Sciatic nerve (tissue), 2 donors: ENCODE measurements around the gene JARID2. TPM values are rescaled to one million over a fixed set of nuclear protein-coding genes. Genes with fewer than 3 reads are reported as not detected.
"Not testable (repeated sequence)": the region's sequence is repeated elsewhere in the genome, so short reads cannot be mapped to it uniquely, and the experiment has no call there.

Experiments
- ATAC-seq: fragments of 200-7000 bp; cut with Tn5 transposase; one replicate; pipeline ENCODE4 v1.9.1; 2020; ENCODE audit warnings: mild to moderate bottlenecking, moderate library complexity
- DNase-seq: peaks from one replicate; pipeline ENCODE4 v3.0.0-alpha.2; 2020; ENCODE audit warnings: low spot score
- intact Hi-C: fragments of 100-400 bp; cut with DNase I; formaldehyde crosslinking; loops from one replicate; pipeline ENCODE4 v1.14.2; 2022
- total RNA-seq: library from RNA; stranded (reverse); fragmentation: NEBNext Ultra II Directional; extraction: Animal tissue kit (Norgen Biotek cat#: 25700); gene quantifications from one replicate; pipeline ENCODE4 v1.2.1, GENCODE V29; 2021
- donor health status: DM: no; HTN: no; CAD: no.
- donor health status: DM: no; HTN: no; CAD: no.

JARID2 gene
- total RNA-seq, 1 donor from 2014 or later = 12.7 TPM

- intact Hi-C loops = no loop called here
- no peak for ATAC-seq
- DNase-seq = no peak
Measured at GRCh38 chr6:15282334-15282733, 36.5 kb downstream of the JARID2 start.

DNA sequence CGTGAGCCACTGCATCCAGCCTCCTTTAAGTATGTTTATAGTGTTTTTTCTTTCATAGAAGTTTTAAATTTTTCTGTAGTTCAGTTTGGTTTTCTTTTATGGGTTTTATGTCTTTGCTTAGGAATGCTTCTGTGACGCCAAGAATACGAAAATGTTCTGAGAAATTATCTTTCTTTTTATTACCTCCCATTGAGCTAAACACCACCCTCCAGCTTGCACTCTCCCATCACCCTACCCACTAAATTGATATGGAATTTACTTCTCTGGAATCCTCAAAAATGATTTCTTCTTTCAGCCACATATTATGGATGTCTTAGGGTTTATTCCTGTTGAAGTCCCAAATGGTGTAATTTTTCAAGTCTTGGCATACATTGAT, 38.1 kb downstream of the JARID2 start:
- intact Hi-C loops = no loop called here
- DNase-seq (no peak), ATAC-seq (no peak)

DNA sequence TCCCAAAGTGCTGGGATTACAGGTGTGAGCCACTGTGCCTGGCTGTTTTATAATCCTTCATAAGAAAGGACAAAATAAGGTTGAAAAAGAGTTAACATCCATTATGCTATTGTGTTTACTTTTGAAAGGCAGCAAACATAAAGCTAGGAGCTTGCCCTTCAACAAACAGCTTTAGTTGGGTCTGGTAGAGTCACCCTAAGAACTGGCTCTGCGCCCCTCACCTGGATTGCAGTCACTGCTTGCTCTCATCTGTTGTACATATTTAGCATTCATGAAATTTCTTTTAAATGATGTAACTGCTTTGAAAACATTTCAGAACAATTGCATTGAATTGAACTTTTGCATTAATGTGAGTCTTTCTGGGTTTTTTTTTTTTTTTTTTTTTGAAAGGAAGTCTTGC, 38.9 kb downstream of the JARID2 start:
- ATAC-seq = no peak
- intact Hi-C loops = no loop called here

DNA sequence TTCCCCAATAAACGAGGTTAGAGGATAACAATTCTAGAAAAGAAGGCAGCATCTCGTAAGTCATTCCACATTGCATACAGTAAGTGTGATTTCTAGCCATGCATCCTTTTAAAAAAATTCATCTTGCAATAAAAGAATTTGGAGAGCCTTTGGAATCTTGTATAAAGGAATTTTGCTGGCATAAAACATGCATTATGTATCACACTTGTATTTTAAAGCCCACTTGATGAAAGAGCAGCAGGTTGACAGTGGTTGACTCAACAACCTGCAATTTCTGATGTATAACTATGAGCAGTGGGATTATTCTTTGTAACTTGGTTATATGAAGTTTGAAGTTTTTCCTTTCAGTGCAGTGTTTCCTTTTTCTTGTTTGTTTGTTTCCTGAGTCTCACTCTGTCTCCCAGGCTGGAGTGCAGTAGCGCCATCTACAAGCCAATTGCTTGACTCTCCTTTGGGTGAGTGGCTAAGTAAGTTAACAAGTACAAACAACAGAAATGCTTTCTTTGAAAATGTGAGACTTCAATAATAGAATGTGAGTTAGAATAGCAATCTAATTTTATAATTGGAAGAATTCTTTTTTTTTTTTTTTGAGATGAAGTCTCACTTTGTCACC, 39.9 kb downstream of the JARID2 start:
- ATAC-seq (no peak), DNase-seq (no peak)
- intact Hi-C loops = no loop called here

More for the DNA sequence above, 38.9 kb downstream of the JARID2 start:
- no peak for DNase-seq

- ATAC-seq (no peak), DNase-seq (no peak)
- intact Hi-C loops = no loop called here
Measured at GRCh38 chr6:15287670-15288375, 42.0 kb downstream of the JARID2 start.

DNA sequence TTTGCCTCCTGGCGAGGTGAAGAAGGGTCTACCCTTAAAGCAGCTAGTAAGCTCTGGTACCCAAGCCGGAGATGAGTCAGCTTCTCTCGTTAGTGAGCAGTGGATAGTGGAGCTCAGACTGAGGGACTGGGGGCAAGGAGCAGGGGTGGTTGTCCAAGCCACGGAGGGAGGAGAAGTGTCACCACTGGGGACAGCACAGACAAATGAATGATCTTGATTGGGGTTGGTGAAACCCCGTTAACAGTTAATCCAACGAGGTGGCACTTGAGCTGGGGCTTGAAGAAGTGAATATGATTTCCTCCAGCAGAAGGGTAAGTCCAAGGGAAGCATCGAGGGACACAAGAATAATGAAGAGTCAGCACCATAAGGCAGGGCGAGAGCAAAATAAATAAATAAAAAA, 43.0 kb downstream of the JARID2 start:
- no peak for ATAC-seq
- no peak for DNase-seq
- intact Hi-C loops = no loop called here

GRCh38 chr6:15289456-15289855, 43.6 kb downstream of the JARID2 start:
- ATAC-seq, intact Hi-C loops, DNase-seq: not testable (repeated sequence)

GRCh38 chr6:15290067-15290680, 44.3 kb downstream of the JARID2 start:
- intact Hi-C loops = no loop called here
- DNase-seq (no peak), ATAC-seq (no peak)

DNA sequence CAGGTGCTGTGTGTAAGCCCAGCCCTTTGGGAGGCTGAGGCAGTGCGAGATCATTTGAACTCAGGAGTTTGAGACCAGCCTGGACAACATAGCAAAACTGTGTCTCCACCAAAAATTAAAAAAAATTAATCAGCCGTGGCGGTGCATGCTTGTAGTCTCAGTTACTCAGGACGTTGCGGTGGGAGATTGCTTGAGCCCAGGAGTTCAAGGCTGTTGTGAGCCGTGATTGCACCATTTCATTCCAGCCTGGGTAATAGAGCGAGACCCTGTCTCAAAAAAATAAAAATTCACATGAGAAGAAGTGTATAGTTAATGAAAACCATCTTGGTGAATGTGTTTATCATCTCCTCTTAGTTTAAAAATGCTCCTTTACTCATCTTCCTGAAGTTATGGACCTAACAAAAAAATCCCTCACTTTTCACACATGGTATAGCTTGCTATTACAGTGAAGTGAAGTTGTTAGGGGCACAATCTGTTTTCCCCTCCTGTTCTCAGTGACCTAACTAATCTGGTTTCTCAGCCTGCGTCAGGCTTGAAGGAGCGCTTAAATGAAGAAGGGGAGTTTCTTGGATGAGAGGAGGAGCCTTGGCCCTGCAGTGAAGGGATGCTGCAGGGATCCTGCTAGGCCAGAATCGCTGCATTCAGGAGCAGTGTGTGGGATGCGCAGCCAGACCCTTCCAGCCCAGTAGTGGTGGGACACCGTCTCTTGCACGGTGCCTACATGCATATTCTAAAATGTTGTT, 45.3 kb downstream of the JARID2 start:
- no peak for DNase-seq
- intact Hi-C loops = no loop called here

DNA sequence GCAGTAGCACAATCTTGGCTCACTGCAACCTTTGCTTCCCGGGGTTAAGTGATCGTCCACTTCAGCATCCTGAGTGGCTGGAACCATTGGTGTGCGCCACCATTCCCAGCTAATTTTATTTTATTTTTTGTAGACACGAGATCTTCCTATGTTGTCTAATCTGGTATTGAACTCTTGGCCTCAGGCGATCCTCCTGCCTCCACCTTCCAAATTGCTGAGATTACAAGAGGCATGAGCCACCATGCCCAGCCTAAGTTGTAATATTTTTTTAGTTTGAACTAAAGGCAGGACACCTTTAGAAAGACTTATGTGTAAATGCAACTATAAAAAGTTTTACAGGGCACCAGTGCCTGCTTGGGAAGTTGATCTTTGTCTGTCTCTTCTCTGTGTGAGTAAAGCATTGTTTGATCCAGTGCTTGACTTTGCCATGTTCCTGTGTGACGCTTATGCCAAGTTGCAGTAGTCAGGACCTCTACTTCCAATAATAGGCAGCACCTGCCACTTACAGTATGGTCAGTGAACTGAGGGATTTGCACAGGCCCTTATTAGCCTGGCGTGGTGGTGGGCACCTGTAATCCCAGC, 46.9 kb downstream of the JARID2 start:
- intact Hi-C loops = no loop called here
- DNase-seq (no peak), ATAC-seq (no peak)

More for the DNA sequence above, 45.3 kb downstream of the JARID2 start:
- ATAC-seq = no peak

GRCh38 chr6:15293674-15294073, 47.8 kb downstream of the JARID2 start:
- DNase-seq (no peak), ATAC-seq (no peak)
- intact Hi-C loops = no loop called here

GRCh38 chr6:15294504-15294903, 48.6 kb downstream of the JARID2 start:
- ATAC-seq (no peak), DNase-seq (no peak)
- intact Hi-C loops = no loop called here

- DNase-seq (no peak), ATAC-seq (no peak)
- intact Hi-C loops = no loop called here
Measured at GRCh38 chr6:15296249-15296648, 50.4 kb downstream of the JARID2 start.

DNA sequence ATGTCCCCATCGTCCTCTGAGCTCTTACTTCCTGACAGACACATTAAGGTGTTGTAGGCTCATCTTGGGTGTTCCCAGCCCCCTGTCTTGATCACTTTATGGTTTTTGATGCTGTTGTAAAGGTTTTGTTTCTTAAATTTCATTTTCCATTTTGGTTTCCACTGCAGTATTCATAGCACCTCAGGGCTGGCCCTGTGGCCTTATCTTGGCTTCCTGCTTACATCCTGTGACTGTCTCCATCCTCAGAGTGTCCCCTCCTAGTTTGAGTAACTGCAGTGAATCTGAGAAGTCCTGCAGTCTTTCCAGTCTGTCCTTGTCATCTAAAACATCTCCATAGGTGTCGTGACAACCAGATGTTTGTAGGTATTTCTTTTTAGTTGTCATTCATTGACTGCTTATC, 50.9 kb downstream of the JARID2 start:
- DNase-seq = no peak
- intact Hi-C loops = no loop called here
- no peak for ATAC-seq

DNA sequence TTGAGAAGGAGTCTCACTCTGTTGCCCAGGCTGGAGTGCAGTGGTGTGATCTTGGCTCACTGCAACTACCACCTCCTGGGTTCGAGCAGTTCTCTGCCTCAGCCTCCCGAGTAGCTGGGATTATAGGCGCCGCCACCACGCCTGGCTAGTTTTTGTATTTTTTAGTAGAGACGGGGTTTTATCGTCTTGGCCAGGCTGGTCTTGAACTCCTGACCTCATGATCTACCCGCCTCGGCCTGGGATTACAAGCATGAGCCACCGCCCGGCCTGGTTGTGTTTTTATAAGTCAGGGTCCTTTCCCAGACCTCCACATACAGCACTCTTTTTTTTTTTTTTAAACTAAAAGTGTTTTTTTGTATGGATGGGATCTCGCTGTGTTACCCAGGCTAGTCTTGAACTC, 51.3 kb downstream of the JARID2 start:
- intact Hi-C loops, ATAC-seq, DNase-seq: not testable (repeated sequence)

DNA sequence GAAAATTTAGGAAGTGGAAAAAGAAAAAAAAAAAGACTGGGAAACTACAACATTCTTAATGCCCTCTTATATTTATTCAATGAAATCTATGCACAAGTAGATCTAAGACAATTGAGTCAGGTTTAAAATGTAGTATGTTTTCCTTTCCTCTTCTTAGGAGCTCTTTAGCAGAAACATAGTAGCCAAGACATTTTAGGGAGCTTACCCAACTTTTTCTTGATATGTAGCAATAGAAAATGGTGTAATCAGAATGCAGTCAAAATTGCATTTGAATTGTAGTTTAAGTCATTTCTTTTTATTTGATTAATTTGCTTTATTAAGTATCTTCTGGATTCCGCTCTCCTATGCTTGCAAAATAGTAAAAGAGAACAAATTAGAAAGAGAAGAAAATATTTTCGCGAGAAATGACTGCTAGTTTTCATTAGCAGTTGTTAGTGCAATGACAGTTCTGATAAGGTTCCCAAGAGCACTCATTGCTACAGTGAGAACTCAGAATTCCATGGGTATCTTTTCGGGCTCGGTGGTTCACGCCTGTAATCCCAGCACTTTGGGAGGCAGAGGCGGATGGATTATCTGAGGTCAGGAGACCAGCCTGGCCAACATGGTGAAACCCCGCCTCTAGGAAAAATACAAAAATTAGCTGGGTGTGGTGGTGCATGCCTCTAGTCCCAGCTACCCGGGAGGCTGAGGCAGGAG, 52.2 kb downstream of the JARID2 start:
- DNase-seq (no peak), ATAC-seq (no peak)
- intact Hi-C loops = no loop called here

GRCh38 chr6:15299430-15300131, 53.7 kb downstream of the JARID2 start:
- intact Hi-C loops = no loop called here
- DNase-seq = no peak
- peak; percentile 66 for ATAC-seq
